ENCODE measurements around the gene TSPAN33. TPM values are rescaled to one million over a fixed set of nuclear protein-coding genes. Genes with fewer than 3 reads are reported as not detected.
"Not testable (repeated sequence)": the region's sequence is repeated elsewhere in the genome, so short reads cannot be mapped to it uniquely, and the experiment has no call there.

TSPAN33 gene
- total and polyA plus RNA-seq, 2 experiments from 2014 or later: 0.76 TPM; not detected in 1

DNA sequence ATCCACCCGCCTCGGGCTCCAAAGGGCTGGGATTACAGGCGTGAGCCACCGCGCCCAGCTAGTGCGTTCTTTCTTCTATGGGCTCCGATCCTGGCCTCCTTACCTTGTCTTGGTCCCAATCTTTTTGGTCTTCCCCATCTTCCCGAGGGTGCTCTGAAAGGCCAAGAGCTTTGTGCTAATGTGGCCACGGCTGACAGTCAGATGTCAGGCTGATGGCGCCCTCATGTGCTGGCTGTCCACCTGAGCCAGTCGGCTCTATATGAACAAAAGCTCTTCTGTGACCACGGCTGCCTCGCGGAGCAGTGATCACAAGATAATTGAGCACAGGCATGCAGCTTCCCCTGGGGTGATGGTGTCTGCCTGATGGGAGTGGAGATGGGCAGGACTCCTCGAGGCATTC lies 69.3 kb downstream of the TSPAN33 start:
- in situ Hi-C loops (cut with MboI): loop anchor here (25.0 kb wide), 1 partner anchor 423 kb away; no protein-coding TSS in a partner anchor
- H3K27me3 ChIP-seq (replicated peaks; ENCODE audit: insufficient read depth): no peaks in the 10 kb centered on the region
- no peaks in the 10 kb centered on the region for H3K9me2 ChIP-seq (ENCODE audit: insufficient read depth)
- no peaks in the 10 kb centered on the region for H4K20me1 ChIP-seq (ENCODE audit: insufficient read depth)
- no peak for TF ChIP-seq EZH2 (IDR thresholded peaks at IDR 0.05; ENCODE audit: insufficient read depth, poor library complexity, severe bottlenecking)
- no peak for TF ChIP-seq EZH2phosphoT487 (IDR thresholded peaks at IDR 0.05; ENCODE audit: insufficient read depth, low read depth)
- 41 to 44% methylated on average over 15 of the region's 15 CpGs for WGBS, 2 experiments (ENCODE audit: low coverage in 1 of 2, low lambda C conversion rate in 2 of 2, missing lambda C conversion rate in 2 of 2)
- H3K4me3 ChIP-seq: no peak overlapping the region
- no peak overlapping the region for H2AFZ ChIP-seq
- H3K9me3 ChIP-seq (ENCODE audit: low read depth): no peaks in the 10 kb centered on the region
- no peak overlapping the region for H3K27ac ChIP-seq
- no peaks in the 10 kb centered on the region for H3F3A ChIP-seq (ENCODE audit: insufficient read depth)
- no peaks in the 10 kb centered on the region for H3K36me3 ChIP-seq (ENCODE audit: low read depth)
- H3K4me1 ChIP-seq (ENCODE audit: insufficient read depth): no peaks in the 10 kb centered on the region
- no peak overlapping the region for H3K9ac ChIP-seq
- DNase-seq: no peak
- no peaks in the 10 kb centered on the region for H3K79me2 ChIP-seq (ENCODE audit: insufficient read depth)
- H3K4me2 ChIP-seq (ENCODE audit: unreplicated experiment): no peak overlapping the region

DNA sequence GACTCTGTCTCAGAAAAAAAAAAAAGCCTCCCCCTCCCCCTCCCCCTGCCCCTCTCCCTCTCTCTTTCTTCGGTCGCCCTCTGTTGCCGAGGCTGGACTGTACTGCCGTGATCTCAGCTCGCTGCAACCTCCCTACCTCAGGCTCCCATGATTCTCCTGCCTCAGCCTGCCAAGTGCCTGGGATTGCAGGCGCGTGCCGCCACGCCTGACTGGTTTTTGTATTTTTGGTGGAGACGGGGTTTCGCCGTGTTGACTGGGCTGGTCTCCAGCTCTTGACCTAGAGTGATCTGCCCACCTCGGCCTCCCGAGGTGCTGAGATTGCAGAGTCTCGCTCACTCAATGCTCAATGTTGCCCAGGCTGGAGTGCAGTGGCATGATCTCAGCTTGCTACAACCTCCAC lies 71.2 kb downstream of the TSPAN33 start:
- not testable (repeated sequence) for DNase-seq; H4K20me1 ChIP-seq (ENCODE audit: insufficient read depth); H3K79me2 ChIP-seq (ENCODE audit: insufficient read depth); H3K36me3 ChIP-seq (ENCODE audit: low read depth); H3K4me2 ChIP-seq (ENCODE audit: unreplicated experiment); H3K9ac ChIP-seq; H3K4me3 ChIP-seq; H3K4me1 ChIP-seq (ENCODE audit: insufficient read depth); H3K27me3 ChIP-seq (replicated peaks; ENCODE audit: insufficient read depth); H2AFZ ChIP-seq; H3K27ac ChIP-seq; H3F3A ChIP-seq (ENCODE audit: insufficient read depth); H3K9me3 ChIP-seq (ENCODE audit: low read depth); H3K9me2 ChIP-seq (ENCODE audit: insufficient read depth)
- in situ Hi-C loops (cut with MboI): loop anchor here (25.0 kb wide), 1 partner anchor 422 kb away; no protein-coding TSS in a partner anchor
- WGBS, 2 experiments (ENCODE audit: low coverage in 1 of 2, low lambda C conversion rate in 2 of 2, missing lambda C conversion rate in 2 of 2): 77 to 83% methylated on average over 11 to 15 of the region's 15 CpGs

GRCh38 chr7:129216101-129216715 lies 71.7 kb downstream of the TSPAN33 start:
- not testable (repeated sequence) for H4K20me1 ChIP-seq (ENCODE audit: insufficient read depth); H3K9me2 ChIP-seq (ENCODE audit: insufficient read depth); H2AFZ ChIP-seq; H3K27ac ChIP-seq; H3F3A ChIP-seq (ENCODE audit: insufficient read depth); H3K9me3 ChIP-seq (ENCODE audit: low read depth); H3K79me2 ChIP-seq (ENCODE audit: insufficient read depth); DNase-seq; H3K36me3 ChIP-seq (ENCODE audit: low read depth); H3K4me2 ChIP-seq (ENCODE audit: unreplicated experiment); H3K4me1 ChIP-seq (ENCODE audit: insufficient read depth); H3K4me3 ChIP-seq; H3K9ac ChIP-seq; H3K27me3 ChIP-seq (replicated peaks; ENCODE audit: insufficient read depth)
- in situ Hi-C loops (cut with MboI): loop anchor here (25.0 kb wide), 1 partner anchor 421 kb away; no protein-coding TSS in a partner anchor
- 86 to 93% methylated on average over 17 to 34 of the region's 34 CpGs for WGBS, 2 experiments (ENCODE audit: low coverage in 1 of 2, low lambda C conversion rate in 2 of 2, missing lambda C conversion rate in 2 of 2)

DNA sequence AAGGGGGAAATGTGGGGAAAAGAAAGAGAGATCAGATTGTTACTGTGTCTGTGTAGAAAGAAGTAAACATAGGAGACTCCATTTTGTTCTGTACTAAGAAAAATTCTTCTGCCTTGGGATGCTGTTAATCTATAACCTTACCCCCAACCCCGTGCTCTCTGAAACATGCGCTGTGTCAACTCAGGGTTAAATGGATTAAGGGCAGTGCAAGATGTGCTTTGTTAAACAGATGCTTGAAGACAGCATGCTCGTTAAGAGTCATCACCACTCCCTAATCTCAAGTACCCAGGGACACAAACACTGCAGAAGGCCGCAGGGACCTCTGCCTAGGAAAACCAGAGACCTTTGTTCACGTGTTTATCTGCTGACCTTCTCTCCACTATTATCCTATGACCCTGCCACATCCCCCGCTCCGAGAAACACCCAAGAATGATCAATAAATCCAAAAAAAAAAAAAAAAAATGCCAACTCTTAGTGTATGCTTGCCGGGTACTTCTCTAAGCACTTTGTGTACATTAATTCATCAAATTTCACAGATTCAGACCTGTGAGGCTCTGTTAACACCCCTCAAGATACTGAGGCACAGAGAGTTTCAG lies 72.4 kb downstream of the TSPAN33 start:
- H3F3A ChIP-seq (ENCODE audit: insufficient read depth); H2AFZ ChIP-seq; H3K4me1 ChIP-seq (ENCODE audit: insufficient read depth); H3K27me3 ChIP-seq (replicated peaks; ENCODE audit: insufficient read depth); H3K9me3 ChIP-seq (ENCODE audit: low read depth); H3K4me3 ChIP-seq; H3K79me2 ChIP-seq (ENCODE audit: insufficient read depth); H3K4me2 ChIP-seq (ENCODE audit: unreplicated experiment); H3K9me2 ChIP-seq (ENCODE audit: insufficient read depth); H3K9ac ChIP-seq; H3K27ac ChIP-seq; H3K36me3 ChIP-seq (ENCODE audit: low read depth); DNase-seq; H4K20me1 ChIP-seq (ENCODE audit: insufficient read depth): not testable (repeated sequence)
- WGBS, 2 experiments (ENCODE audit: low coverage in 1 of 2, low lambda C conversion rate in 2 of 2, missing lambda C conversion rate in 2 of 2): 53 to 67% methylated on average over 8 of the region's 8 CpGs
- in situ Hi-C loops (cut with MboI): loop anchor here (25.0 kb wide), 1 partner anchor 420 kb away; no protein-coding TSS in a partner anchor

Data from GM23248 (cell line).